Thoracic aorta (tissue), 2 donors: Measurements from ENCODE around the gene NECTIN4. TPM values are rescaled to one million over a fixed set of nuclear protein-coding genes. Genes with fewer than 3 reads are reported as not detected.

Source experiments
- ATAC-seq: fragments of 150-250 bp; one replicate; pipeline ENCODE4 v1.8.0; 2017; ENCODE audit warnings: low read depth; ENCODE audit not compliant: insufficient number of reproducible peaks, low FRiP score
- DNase-seq: peaks from one replicate; pipeline ENCODE4 v3.0.0-alpha.2; 2020; ENCODE audit warnings: low spot score
- H3K27ac ChIP-seq, 2 donors: fragments of 200-600 bp; sonication (generic); 1 replicate in 1 of 2; 2 replicates in 1 of 2; pipeline ENCODE4 v1.5.1; 2016; ENCODE audit warnings: mild to moderate bottlenecking in 2 of 2, moderate library complexity in 2 of 2
- H3K27me3 ChIP-seq: fragments of 200-600 bp; sonication (generic); replicated peaks from 2 replicates; pipeline ENCODE4 v1.6.0; 2016; ENCODE audit warnings: mild to moderate bottlenecking; ENCODE audit not compliant: insufficient read depth
- H3K36me3 ChIP-seq: fragments of 200-600 bp; sonication (generic); one replicate; pipeline ENCODE4 v1.5.1; 2016
- H3K4me1 ChIP-seq, 2 donors: fragments of 200-600 bp; sonication (generic); 1 replicate in 1 of 2; 2 replicates in 1 of 2; pipeline versions ENCODE4 v1.5.1 to v1.6.0; 2016; ENCODE audit warnings: low read depth in 2 of 2, mild to moderate bottlenecking in 1 of 2; ENCODE audit not compliant: control insufficient read depth in 1 of 2
- H3K4me3 ChIP-seq: fragments of 200-600 bp; sonication (generic); 2 replicates; pipeline ENCODE4 v1.5.1; 2016; ENCODE audit warnings: mild to moderate bottlenecking
- H3K9me3 ChIP-seq: fragments of 200-600 bp; sonication (generic); 2 replicates; pipeline ENCODE4 v1.5.1; 2016
- CTCF ChIP-seq: fragments of 200-600 bp; sonication (generic); IDR thresholded peaks from one replicate; pipeline ENCODE4 v1.5.1; 2019; ENCODE audit warnings: antibody characterized with exemption
- total RNA-seq, 2 donors: library from RNA; depleted of rRNA; stranded (reverse); fragments of >200 nt; gene quantifications; one replicate each; pipeline versions ENCODE4 v1.1.0 to v1.2.3, GENCODE V29; 2016

Gene NECTIN4
- total RNA-seq, 2 donors from 2014 or later = 0.14 TPM; not detected in 1

- Histone ChIP-seq H3K4me1 (peaks cover 28 to 49% of the 10 kb centered on the region in 2 donors), H3K4me3 (no peak overlapping the region), H3K27me3 (no peaks in the 10 kb centered on the region), H3K36me3 (no peaks in the 10 kb centered on the region), H3K27ac (no peak overlapping the region), H3K9me3 (no peaks in the 10 kb centered on the region)
- DNase-seq = no peak
- no peak for TF ChIP-seq CTCF
- ATAC-seq = no peak
Measured at GRCh38 chr1:161115132-161115711, 25.9 kb upstream of the NECTIN4 start.

- Histone ChIP-seq H3K4me1 (peaks cover 28 to 42% of the 10 kb centered on the region in 2 donors), H3K27me3 (no peaks in the 10 kb centered on the region), H3K36me3 (no peaks in the 10 kb centered on the region), H3K4me3 (no peak overlapping the region), H3K27ac (no peak overlapping the region), H3K9me3 (no peaks in the 10 kb centered on the region)
- TF ChIP-seq CTCF = no peak
- DNase-seq = no peak
- ATAC-seq = no peak
Measured at GRCh38 chr1:161114556-161114955, 25.2 kb upstream of the NECTIN4 start.

- Histone ChIP-seq H3K27ac (no peak overlapping the region), H3K4me3 (no peak overlapping the region), H3K27me3 (no peaks in the 10 kb centered on the region), H3K36me3 (no peaks in the 10 kb centered on the region), H3K4me1 (peaks cover 25 to 36% of the 10 kb centered on the region in 2 donors), H3K9me3 (no peaks in the 10 kb centered on the region)
- ATAC-seq (no peak), DNase-seq (no peak)
- TF ChIP-seq CTCF = no peak
Measured at GRCh38 chr1:161113915-161114314, 24.6 kb upstream of the NECTIN4 start.

- DNase-seq (no peak), ATAC-seq (no peak)
- Histone ChIP-seq H3K4me3 (no peak overlapping the region), H3K4me1 (peaks cover 16 to 22% of the 10 kb centered on the region in 2 donors), H3K9me3 (no peaks in the 10 kb centered on the region), H3K36me3 (no peaks in the 10 kb centered on the region), H3K27me3 (no peaks in the 10 kb centered on the region), H3K27ac (no peak overlapping the region)
- TF ChIP-seq CTCF = no peak
Measured at GRCh38 chr1:161111527-161111926, 22.2 kb upstream of the NECTIN4 start.

- peaks cover 12 to 18% of the 10 kb centered on the region in 2 donors for H3K4me1 ChIP-seq
- H3K9me3 ChIP-seq = no peaks in the 10 kb centered on the region
- ATAC-seq (no peak), DNase-seq (no peak)
- H3K36me3 ChIP-seq = no peaks in the 10 kb centered on the region
- H3K27me3 ChIP-seq = no peaks in the 10 kb centered on the region
- no peak for TF ChIP-seq CTCF
- H3K4me3 ChIP-seq = no peak overlapping the region
- no peak overlapping the region for H3K27ac ChIP-seq
Measured at GRCh38 chr1:161111117-161111516, 21.8 kb upstream of the NECTIN4 start.
